ENCODE results near the gene KCNJ6.
"Not testable (repeated sequence)": the region's sequence is repeated elsewhere in the genome, so short reads cannot be mapped to it uniquely, and the experiment has no call there.

KCNJ6 gene

DNA sequence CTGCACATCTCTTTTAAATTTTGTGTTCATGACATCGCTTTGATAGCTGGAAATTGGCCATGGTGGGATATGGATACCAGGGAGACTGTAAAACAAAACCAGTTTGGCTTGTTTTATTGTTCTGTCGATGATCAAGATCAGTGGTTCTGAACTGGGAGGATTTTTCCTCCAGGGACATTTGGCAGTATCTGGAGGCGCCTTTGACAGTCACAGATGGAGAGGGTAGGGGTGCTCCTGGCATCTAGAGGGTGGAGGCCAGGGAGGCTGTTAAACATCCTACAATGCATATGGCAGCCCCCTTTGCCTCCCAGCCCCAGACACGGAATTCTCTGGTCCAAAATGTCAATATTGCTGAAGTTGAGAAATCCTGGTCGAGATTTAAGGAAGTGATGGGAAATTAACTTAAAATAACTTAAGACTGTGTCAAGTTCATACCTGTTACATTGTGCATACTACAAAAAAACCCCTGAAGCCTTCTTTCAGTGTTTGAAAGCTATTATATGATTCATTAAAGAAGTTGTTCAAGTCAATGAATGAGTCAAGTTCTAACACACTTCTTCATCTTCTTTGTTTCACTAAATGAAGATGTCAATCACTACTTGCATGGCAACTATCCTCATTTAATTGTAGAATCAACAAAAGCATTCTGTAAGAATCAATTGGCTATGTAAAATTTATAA, 150.9 kb downstream of the KCNJ6 start:
- no peak for DNase-seq

DNA sequence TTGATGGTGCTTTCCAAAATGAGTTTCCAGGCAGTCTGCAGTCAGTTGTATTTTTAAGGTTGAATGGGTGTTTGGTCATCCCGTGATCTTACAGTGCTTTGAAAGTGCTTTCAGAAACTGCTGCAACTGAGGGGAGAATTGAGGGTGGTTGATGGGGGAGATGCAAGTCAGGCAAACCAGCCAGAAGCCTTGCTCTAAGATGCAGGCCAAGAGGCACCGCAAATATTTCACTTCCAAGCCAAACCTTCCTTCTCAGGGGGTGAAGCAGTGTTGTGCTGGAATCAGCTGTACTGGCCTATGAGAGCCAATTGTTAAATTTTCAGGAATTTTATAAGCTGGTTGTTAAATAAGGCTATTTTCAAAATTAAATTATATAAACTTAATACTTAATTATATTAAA, 151.6 kb downstream of the KCNJ6 start:
- no peak for DNase-seq

DNA sequence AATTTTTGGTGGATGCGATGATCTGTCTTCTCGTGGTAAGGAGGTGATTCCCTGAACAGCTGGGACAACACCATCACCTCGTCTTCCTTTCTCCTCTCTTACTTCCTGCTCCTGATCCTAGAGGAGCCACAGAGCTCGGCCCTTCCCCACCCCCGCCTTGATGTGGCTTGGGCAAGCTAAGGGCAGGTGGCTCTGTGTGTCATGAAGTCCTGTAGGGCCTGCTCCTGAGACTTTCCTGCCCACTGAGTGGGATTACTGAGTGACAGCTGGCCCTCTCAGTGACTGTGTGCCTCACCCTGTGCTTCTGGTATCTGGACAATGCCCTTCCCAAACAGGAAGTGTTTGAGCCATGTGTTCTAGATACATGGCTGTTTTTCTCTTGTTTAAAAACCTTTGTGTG, 153.0 kb downstream of the KCNJ6 start:
- DNase-seq = no peak

DNA sequence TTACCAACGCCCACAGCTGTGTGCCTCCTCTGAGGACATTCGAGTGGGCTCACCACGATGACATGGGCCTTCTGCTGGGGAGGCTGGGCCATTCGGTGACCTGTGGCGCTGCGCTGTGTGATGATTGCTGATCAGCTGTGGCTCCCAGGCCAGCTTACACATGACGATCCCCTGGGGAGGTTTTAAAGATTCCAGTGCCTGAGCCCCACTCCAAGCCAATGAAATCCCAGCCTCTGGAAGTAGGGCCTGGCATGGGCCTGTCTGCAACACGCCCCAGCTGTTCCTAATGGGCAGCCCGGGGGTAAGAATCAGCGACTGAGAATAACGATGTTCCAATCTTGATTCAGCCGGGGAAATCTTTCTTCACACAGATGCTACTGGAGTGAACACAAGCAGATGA, 153.7 kb downstream of the KCNJ6 start:
- no peak for DNase-seq

DNA sequence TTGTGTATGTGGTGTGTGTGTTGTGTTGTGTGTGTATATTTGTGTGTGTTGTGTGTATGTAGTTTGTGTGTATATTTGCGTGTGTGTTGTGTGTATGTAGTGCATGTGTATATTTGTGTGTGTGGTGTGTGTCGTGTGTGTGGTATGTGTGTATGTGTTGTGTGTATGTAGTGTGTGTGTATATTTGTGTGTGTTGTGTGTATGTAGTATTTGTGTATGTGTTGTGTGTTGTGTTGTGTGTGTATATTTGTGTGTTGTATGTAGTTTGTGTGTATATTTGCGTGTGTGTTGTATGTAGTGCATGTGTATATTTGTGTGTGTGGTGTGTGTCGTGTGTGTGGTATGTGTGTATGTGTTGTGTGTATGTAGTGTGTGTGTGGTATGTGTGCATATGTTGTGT, 154.9 kb downstream of the KCNJ6 start:
- DNase-seq = not testable (repeated sequence)

DNA sequence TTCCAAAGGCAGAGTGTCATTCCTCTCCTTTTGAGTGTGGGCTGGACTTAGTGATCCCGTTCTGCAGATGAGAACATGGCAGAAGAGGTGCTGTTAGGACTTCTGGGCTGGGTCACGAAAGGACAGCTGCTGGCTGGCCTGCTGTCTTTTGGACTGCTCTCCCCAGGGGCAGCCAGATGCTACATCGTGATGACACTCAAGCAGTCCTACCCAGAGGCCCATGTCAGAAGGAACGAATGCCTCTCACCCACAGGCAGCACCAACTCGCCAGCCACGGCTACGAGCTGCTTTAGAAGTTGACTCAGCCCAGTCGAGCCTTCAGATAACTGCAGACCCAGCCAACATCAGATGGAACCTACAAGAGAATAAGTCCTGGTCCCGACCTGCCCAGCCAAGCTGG, 156.5 kb downstream of the KCNJ6 start:
- no peak for DNase-seq

DNA sequence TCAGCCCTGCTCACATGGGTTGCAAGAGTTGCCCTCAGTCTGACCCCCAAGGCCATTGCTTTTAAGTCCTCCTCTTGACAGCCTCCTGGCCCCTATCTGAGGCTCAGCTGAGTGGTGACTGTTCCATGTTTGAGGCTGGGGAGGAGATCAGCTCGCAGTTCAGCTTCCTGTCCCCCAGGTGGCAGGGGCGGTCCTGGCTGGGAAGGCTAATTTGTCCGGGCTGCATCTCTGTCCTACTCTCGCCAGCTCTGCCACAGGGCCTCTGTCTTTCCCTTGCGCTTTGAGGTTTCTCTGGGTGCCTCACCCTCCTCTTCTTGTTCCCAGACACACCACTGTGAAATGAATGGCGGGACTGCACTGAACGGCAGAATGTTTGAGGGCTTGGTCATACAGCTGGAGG, 157.3 kb downstream of the KCNJ6 start:
- no peak for DNase-seq

DNA sequence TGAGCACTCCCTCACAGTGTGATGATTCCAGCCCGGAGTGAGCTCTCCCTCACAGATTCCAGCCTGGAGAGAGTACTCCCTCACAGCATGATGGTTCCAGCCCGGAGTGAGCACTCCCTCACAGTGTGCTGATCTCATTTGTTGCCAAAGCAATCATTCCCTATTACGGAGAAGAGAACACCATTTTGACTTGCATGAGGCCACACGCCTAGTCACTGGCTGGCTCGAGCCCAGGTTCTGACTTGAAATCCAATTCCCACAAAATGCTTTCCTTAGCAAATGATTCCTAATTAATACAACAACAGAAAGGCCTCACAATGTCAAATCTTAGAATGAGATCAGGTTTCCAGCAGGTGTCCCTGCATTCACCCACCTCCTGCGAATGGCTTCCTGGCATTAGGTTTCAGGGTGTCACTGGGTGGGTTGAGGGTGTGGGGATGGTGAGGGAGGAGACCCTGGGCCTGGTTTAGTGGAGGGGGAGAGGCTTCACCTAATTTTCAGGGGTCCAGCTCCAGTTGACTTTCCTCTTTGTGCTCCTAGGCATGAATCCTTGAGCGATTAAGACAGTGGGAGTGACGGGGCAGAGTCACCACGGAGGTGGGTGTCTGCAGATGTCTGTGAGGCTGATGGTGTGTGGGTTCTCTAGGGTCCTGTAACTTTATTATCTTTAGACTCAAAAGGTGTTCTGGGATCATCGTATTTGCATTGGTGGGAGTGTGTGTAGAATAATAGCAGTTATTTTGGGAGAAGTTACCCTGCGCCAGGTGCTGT, 158.5 kb downstream of the KCNJ6 start:
- no peak for DNase-seq

DNA sequence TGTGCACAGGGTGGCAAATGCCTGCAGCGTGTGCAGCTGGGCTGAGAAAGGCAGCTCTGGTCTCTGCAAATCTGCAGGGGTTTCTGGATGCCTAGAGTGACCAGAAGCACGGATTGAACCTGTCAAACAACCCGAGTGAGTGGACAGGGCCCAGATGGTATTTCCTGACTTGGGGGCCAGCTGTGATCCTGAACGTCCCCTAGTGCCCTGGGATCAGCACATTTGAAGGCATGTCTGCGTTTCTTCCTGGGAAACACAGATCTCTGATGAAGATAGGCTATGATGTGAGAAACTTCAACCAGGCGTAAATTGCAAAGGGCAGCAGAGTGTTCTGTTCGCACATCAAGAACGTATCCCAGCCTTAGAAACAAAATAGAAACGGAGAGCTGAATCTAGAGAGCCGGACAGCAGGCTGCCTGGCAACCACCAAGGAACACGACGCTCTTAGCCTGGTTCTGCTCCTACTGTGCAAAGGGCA, 163.1 kb downstream of the KCNJ6 start:
- no peak for DNase-seq

DNA sequence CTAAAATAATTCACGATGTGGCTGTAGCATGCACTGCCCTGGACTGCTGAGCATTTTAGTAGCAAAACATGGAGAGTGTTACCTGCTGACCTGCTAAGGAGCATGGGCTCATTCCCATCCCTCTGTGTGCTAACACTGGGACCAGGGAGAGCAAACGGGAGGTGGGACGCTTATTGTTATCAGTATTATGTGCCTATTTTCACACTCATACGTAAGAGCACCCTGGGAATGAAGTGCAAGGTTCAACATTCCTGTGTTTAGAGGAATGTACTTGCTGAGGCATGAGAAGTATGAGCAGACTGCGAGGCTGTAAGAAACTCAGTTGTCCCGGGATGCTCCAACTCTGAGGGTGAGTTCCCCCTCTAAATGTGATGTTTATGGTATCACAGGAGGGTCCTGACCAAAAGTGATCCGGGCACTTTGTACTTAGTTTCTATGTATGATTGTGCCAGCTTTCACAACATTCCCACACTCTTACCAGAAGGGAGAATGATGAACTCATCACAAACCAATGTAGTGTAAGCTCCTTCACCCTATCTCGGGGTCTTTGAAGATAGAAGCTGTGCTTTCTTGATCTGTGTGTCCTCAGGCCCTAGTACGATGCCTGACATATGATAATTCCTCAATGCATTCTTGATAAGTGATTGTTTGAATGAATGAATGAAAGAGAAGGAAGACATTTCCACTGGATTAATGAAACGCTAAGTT, 164.8 kb downstream of the KCNJ6 start:
- DNase-seq = no peak

DNA sequence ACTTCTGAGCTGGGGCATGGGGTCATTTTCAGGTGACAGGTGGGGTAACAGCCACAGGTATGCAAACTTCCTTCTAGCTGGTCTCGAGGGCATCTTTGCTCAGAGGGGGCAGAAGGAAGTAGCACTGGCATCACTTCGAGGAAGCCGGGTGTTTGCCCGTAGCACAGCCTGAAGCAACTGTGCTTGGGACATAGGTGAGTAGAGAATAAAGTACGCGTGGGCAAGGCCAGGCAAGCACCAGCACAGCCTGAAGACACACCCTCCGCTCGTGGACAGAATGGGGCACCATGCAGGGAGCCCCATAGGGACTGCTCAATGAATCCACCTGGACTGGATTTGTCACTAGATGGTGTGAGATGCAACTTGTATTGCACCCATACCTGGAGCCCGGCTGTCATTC, 167.1 kb downstream of the KCNJ6 start:
- no peak for DNase-seq

DNA sequence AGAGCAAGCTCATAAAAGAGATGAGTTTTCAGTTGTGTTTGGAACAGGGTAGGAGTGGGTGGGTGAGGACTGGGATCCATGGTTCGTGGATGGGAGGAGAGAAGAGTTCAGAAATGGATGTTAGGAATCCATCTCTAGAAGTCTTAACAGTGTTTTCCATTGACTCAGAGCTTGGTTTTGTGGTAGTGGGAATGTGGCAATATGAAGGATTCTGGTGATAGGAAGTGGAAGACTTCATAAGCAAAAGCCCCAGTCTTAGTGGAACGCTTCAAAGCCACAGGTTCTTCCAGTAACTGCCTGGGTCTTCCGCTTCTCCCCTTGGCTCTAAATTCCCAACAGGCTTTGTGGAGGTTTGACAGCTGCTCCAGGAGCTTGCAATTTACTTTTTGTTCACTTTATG, 167.9 kb downstream of the KCNJ6 start:
- DNase-seq = no peak

DNA sequence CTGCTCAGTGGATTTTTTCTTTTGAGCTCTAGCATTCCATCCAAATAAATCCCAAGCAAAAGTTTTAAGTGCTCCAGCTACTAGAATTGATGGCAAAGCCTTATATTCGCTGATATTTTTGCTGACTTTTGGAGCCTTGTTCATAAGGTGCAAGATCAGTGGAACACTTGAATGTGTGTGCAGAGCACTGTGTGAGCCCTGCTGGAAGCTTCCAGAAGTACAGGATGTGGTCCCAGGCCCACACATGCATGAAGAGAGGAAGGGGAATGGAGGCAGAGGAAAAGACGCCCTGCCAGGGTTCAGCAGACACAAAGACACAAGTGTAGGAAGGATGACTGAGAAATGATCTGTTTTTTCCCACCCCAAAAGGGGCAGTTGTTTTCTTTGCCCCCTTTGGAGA, 169.4 kb downstream of the KCNJ6 start:
- no peak for DNase-seq

DNA sequence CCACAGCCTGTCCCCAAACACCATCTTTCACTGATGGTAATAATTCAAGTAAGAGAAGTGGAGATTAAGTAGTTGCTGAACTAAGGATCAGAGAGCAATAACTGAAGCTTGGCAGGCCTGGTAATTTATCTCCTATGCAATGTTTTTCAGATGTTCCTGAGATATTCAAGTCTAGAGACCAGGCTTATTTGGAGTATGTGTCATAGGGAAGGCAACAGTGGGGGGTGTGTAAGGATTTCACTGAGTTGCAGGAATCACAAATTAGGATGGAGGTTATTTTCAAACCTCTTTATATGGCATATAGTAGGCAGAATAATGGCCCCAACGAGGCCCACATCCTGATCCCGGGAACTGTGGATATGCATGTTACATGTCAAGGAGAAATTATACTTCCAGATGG, 171.7 kb downstream of the KCNJ6 start:
- no peak for DNase-seq

DNA sequence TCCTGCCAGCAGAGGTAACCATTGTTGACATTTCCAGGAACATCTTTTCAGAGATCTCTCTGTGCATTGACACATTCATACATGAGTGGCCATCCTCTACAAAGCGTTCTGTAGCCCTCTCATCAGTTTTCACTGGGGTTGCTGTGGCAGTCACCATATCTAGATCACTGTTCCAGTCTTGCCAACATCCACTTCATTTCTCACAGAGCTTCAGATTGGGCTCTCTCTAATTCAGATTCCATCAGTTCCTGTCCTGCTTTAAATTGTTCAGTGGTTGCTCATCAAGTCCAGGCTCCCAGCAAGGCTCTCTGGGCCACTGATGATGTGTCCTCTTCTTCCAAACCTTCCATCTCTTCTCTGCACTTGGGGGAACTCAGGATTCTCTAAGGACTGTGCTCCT, 173.7 kb downstream of the KCNJ6 start:
- DNase-seq = no peak

DNA sequence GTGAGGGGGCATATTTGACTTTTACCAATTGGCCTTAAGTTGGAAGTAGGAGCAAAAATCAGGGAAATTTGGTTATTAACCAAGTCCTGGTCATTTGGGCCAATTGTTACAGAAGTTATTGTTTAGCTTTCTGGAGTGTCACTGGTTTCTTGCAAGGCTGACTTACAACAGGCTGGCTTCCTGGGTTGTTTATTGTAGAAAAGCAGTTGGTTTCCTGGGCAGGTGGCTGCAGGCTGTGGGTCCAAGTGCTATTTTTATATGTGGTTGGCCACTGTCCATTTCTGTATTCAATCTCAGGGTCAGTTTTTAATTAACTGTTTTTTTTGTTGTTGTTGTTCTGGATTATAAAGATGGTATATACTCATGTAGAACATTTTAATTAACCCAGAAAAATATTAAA, 174.1 kb downstream of the KCNJ6 start:
- no peak for DNase-seq

DNA sequence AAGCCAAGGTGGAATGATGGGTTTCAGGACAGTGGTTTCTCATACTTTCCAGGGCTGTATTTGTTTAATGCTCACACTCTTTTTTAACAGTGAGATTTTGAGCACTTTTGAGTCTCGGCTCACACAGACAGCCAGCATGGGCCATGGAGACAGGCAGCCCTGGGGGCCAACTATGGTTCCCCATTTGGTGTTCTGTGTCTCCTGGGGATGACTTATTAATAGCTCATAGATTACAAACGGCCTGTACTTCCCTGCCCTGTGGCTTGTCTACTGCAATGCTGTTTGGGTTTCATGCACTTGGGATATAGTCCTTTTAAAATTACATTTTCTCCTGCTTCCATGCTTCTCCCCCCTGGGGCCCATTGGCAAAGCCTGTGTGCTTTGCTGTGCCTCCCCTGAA, 178.3 kb downstream of the KCNJ6 start:
- DNase-seq = no peak

DNA sequence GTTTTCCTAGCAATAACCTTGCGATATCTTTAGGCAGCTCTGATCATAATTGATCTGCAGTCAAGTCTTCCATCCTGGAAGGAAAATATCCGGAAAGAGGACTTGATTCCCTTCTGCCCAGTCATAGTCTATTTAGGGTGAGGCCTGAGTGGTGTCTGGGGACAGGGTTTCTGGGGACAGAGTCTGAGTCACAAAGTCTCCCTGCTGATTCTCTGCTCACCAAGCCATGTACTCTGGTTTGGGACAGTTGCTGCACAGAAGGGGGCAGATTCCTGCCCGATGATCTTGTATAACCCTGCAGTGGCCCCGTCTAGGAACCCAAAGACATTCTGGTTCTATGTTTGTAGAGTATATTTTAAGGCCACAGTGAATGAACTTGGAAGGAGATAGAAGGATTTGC, 178.8 kb downstream of the KCNJ6 start:
- DNase-seq = no peak

DNA sequence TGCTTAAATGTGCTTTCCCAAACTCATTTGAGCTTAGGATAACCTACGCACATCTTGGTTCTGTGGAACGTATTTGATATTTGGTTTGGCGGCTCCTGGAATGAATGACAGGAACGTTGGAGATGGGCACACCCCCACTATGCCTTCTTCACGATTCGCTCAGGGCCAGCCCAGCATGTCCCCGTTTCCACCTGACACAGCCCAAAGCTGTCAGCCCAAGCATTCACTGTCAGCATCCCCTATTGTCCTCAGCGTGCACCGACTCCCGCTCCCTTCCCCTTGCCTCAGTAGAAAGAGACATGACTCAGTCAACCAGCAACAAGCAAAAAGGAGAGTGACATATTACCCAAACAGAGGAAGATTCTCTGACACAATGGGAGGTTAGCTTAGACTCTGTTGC, 181.4 kb downstream of the KCNJ6 start:
- DNase-seq = no peak

DNA sequence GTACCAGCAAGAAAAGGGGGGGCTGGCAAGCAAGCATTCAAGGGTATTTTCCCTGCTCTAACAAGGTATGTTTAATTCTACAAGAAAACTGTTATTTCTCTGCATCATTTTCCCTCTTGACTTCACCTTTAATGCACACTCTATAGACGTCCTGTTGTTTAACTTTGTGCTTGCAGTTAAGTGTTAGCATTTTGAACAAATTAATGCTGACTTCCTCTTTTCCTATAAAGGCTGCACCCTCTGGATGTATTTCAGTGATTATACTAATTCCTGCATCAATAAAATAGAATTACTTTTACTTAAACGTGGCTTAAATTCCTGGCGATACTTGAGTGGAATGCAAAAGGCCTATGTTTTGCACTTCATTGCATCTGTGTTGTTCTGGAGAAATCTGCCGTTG, 183.3 kb downstream of the KCNJ6 start:
- DNase-seq = no peak

DNA sequence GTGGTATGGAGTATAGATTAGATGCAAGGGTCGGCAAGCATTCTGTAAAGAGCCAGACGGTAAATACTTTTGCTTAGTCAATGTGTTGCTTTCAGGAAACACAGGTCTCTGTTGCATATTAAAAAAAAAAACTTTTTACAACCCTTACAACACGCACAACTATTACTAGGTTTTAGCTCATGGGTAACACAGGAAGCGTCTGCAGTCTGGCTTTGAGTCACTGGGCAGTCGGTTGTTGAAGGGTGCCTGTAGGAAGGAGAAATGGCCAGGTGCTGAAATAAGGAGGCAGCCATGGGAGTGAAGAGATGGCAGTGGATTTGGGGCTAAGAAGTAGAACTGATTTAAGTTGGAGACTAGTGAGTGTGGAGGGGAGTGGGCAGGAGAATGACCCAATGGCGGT, 192.1 kb downstream of the KCNJ6 start:
- no peak for DNase-seq

DNA sequence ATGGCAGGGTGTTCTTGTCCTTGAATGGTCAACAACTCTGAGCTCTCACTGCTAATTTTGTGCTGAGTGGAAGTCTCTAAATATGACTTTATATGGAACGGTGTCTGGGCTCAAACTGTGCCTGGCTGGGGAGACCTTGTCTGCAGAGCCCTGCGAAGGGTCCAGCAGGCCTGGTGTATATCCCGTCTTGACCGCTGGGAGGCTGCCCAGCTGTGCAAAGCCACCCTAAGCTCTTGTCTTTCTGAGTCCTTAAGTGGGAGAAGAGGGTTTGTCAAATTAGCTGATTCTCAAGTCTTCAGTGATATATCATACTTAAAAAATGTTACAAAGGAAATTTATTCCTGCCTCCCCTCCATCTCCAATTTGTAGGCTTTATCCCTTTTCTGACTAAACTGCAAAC, 198.7 kb downstream of the KCNJ6 start:
- no peak for DNase-seq

DNA sequence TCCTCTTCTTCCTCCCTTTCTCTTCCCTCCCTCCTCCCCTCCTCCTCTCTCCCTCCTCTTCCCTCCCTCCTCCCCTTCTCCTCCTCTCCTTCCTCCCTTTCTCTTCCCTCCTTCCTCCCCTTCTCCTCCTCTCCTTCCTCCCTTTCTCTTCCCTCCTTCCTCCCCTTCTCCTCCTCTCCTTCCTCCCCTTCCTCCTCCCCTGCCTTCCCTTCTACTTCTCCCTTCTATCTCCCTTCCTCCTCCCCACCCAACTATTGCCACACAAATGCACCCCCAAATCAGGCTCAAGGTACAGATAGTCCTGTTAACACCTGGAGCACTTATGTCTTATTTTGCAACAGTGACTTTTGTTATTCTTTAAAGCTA, 203.7 kb downstream of the KCNJ6 start:
- not testable (repeated sequence) for DNase-seq

Data from effector CD4-positive, alpha-beta T cell (primary cell).